AG09319 (cell line): Measurements from ENCODE around the gene IGF1R.

ENCODE experiments used
- DNase-seq: peaks from one replicate; pipeline ENCODE4 v3.0.0-alpha.2; 2010; ENCODE audit warnings: low read depth; ENCODE audit errors: extremely low read depth
- CTCF ChIP-seq: IDR thresholded peaks from 2 replicates; pipeline ENCODE4 v1.5.1; 2011; ENCODE audit warnings: low read depth, mild to moderate bottlenecking, inconsistent platforms, low read length, moderate library complexity

Gene IGF1R

GRCh38 chr15:98794748-98795147 lies 146.4 kb downstream of the IGF1R start:
- DNase-seq: no peak
- TF ChIP-seq CTCF: no peak

- DNase-seq: no peak
- TF ChIP-seq CTCF: no peak
Observed at GRCh38 chr15:98795980-98796379, 147.6 kb downstream of the IGF1R start.

- DNase-seq: no peak
- TF ChIP-seq CTCF: no peak
Observed at GRCh38 chr15:98796685-98797357, 148.5 kb downstream of the IGF1R start.

GRCh38 chr15:98798375-98798893 lies 150.1 kb downstream of the IGF1R start:
- no peak for DNase-seq

GRCh38 chr15:98799461-98800390 lies 151.4 kb downstream of the IGF1R start:
- no peak for TF ChIP-seq CTCF
- no peak for DNase-seq

More at GRCh38 chr15:98798375-98798893, 150.1 kb downstream of the IGF1R start:
- TF ChIP-seq CTCF: no peak

- DNase-seq: peak; percentile 80
- no peak for TF ChIP-seq CTCF
Observed at GRCh38 chr15:98800437-98801233, 152.3 kb downstream of the IGF1R start.
